ENCODE data around the gene CTF1.

Gene CTF1

DNA sequence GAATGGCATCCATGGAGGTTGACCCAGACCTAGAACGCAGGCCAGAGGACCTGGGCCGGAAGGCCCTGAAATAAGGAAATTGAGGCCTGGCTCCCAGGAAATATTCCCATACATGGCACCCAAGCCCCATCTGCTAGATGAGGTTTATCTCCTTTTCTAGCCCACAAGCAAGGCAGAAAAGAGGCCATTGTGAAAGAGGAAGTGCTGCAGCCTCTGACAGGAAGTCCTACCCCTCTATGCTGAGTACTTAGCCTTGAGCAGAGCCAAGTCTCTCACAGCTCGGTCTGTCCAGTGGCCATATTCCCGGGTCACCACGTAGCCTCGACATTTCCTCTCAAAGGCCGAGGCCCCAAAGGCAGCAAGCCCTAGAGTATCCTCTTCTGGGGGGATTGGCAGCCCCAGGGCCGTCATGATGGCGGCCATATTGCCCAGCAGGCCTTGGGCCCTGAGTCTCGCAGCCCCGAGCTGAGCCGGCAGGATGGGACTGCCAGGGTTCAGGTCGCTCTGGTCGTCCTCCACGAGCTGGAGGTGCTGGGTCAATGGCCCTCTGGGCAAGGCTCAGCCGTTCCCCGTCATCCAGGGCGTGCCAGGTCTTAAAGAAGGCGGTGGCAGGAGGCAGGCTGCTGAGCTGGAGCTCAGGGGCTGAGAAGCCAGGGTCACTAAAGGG, 7.8 kb downstream of the CTF1 start:
- in situ Hi-C loops (cut with MboI; ENCODE audit: low sequenced_read_pairs): no loop called here

GRCh38 chr16:30907064-30907463, 10.7 kb downstream of the CTF1 start:
- in situ Hi-C loops (cut with MboI; ENCODE audit: low sequenced_read_pairs): no loop called here

- in situ Hi-C loops (cut with MboI; ENCODE audit: low sequenced_read_pairs): no loop called here
Observed at GRCh38 chr16:30910427-30911029, 14.1 kb downstream of the CTF1 start.

DNA sequence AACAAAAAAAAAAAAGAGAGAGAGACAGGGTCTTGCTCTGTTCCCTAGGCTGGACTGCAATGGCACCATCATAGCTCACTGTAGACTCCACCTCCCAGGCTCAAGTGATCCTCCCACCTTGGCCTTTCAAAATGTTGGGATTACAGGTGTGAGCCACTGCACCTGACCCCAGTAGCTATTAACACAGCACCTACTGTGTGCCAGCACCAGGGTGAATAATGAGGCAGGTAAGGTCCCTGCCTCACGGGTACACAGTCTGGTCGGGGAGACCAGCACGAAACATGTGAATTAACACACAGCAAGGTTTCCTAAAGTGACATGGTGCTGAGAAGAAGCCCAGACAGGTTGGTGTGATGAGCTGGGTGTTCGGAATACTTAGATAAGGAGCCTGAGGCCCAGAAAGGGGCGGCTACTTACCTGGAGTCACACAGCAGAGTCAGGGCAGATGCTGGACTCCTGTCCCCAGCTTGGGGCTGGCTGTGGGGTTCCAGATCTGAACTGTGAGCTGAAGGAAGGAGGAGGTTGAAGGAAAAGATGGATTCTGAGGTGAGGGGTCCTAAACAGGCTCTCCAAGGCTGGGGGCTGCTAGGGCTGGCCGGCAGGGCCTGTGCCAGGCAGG, 16.5 kb downstream of the CTF1 start:
- in situ Hi-C loops (cut with MboI; ENCODE audit: low sequenced_read_pairs): no loop called here

DNA sequence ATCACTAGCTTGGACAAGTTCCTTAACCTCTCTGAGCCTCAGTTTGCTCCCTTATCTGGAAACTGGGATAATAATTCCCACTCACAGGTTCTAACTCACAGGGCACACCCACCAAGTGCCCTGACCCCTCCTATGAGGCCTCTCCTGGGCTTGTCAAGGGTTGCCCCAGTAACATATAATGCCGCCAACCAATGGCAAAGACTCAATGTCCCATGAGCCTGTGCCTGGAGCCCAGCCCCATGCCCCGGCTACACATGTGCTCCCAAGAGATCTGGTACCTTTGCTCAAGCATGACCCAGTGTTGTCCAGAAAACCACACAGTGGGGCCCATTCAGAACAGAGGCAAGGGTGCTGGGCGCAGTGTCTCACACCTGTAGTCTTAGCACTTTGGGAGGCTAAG, 18.4 kb downstream of the CTF1 start:
- in situ Hi-C loops (cut with MboI; ENCODE audit: low sequenced_read_pairs): no loop called here

DNA sequence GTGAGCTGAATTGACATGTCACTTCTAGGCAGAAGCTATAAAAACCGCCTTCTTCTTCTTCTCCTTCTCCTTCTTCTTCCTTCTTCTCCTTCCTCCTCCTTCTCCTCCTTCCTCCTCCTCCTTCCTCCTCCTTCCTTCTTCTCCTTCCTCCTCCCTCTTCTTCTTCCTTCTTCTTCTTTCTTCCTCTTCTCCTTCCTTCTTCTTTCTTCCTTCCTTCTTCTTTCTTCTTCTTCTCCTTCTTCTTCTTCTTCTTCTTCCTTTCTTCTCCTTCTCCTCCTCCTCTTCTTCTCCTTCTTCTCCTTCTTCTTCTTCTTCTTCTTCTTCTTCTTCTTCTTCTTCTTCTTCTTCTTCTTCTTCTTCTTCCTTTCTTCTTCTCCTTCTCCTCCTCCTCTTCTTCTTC, 22.2 kb downstream of the CTF1 start:
- in situ Hi-C loops (cut with MboI; ENCODE audit: low sequenced_read_pairs): no loop called here

- in situ Hi-C loops (cut with MboI; ENCODE audit: low sequenced_read_pairs): no loop called here
Observed at GRCh38 chr16:30920891-30921290, 24.5 kb downstream of the CTF1 start.

- in situ Hi-C loops (cut with MboI; ENCODE audit: low sequenced_read_pairs): no loop called here
Observed at GRCh38 chr16:30921459-30921747, 25.0 kb downstream of the CTF1 start.

- in situ Hi-C loops (cut with MboI; ENCODE audit: low sequenced_read_pairs): no loop called here
Observed at GRCh38 chr16:30921748-30922419, 25.5 kb downstream of the CTF1 start.

DNA sequence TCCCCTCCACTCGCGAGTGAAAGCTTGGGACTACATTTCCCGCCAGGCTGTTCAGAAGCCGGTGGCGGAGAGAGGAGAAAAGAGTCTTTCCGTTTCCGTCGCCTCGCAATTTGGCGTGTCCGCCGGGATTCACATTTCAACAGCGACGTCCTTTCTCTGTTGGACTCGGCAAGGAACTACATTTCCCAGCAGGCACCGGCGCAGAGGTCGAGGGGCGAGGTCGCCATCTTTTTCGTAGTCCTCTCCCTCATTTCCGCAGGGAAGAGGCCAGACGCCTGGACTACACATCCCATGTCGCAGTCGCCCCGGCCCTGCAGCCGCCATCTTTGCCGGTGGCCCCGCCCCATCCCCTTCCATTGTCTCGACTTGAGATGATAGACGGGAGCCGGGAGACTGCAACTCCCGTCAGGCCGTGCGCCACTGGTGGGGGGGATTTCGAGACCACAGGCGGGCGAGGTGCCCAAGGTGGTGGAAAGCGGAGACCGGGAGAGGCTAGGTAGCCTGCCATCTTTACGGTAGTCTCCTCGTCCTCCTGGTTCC, 26.1 kb downstream of the CTF1 start:
- in situ Hi-C loops (cut with MboI; ENCODE audit: low sequenced_read_pairs): no loop called here

GRCh38 chr16:30922960-30923535, 26.6 kb downstream of the CTF1 start:
- in situ Hi-C loops (cut with MboI; ENCODE audit: low sequenced_read_pairs): no loop called here

- in situ Hi-C loops (cut with MboI; ENCODE audit: low sequenced_read_pairs): no loop called here
Observed at GRCh38 chr16:30923554-30924075, 27.2 kb downstream of the CTF1 start, which contains the start of gene FBXL19. Gene FBXL19, plus strand, starts transcription at chr16:30923572. Its CDS starts 2,183 bp downstream, at chr16:30925755.

GRCh38 chr16:30924076-30924912, 27.9 kb downstream of the CTF1 start:
- in situ Hi-C loops (cut with MboI; ENCODE audit: low sequenced_read_pairs): no loop called here

GRCh38 chr16:30924913-30925631, 28.7 kb downstream of the CTF1 start:
- in situ Hi-C loops (cut with MboI; ENCODE audit: low sequenced_read_pairs): no loop called here

DNA sequence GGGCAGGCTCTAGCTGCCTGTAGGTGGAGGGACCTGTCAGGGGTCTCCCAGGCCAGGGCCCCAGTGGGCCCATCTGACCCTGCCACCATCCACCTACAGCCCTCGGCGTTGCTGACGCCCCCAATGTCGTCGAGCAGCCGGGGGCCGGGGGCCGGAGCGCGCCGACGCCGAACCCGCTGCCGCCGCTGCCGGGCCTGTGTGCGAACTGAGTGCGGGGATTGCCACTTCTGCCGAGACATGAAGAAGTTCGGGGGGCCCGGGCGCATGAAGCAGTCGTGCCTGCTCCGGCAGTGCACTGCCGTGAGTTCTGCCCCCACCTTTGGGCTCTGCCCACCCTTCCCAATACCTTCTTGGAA, 29.2 kb downstream of the CTF1 start:
- in situ Hi-C loops (cut with MboI; ENCODE audit: low sequenced_read_pairs): no loop called here

GRCh38 chr16:30925995-30926811, 29.8 kb downstream of the CTF1 start:
- in situ Hi-C loops (cut with MboI; ENCODE audit: low sequenced_read_pairs): no loop called here

GRCh38 chr16:30926937-30927788, 30.7 kb downstream of the CTF1 start:
- in situ Hi-C loops (cut with MboI; ENCODE audit: low sequenced_read_pairs): no loop called here

DNA sequence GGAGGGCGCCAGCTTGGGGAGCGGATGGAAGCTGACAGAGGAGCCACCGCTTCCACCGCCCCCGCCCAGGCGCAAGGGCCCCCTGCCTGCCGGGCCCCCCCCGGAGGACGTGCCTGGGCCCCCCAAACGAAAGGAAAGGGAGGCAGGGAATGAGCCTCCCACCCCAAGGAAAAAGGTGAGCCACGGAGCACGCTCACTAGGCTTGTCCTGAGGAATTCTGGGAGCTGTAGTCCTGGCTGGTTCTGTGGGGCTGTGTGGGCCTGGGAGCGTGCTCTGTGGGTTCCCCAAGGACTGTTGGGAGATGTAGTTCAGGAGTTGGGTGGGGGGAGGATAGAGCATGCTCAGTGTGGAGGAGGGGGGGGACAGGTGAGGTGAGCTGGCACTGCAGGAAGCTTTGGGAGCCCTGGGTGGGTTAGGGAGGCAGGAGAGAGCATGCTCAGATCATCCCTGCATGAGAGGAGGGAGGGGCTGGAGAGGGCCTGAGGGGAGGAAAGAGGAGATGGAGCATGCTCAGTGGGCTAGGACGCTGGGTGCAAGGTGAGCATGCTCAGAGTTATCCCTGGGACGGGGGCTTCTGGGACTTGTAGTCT, 31.5 kb downstream of the CTF1 start:
- in situ Hi-C loops (cut with MboI; ENCODE audit: low sequenced_read_pairs): no loop called here

Data from hTERT RPE-1 (cell line).